HL-60/S4 (cell line): Measurements from ENCODE around the gene GLB1L.

Source experiments
- in situ Hi-C: fragments of 300-500 bp; cut with MboI; formaldehyde crosslinking; loops from 2 replicates; pipeline ENCODE4 v1.14.3; 2022; ENCODE audit warnings: low sequenced_read_pairs

Gene GLB1L

GRCh38 chr2:219228041-219228910 lies 17.0 kb downstream of the GLB1L start:
- in situ Hi-C loops = no loop called here

GRCh38 chr2:219225350-219225749 lies 19.9 kb downstream of the GLB1L start:
- in situ Hi-C loops = no loop called here

- in situ Hi-C loops = no loop called here
Observed at GRCh38 chr2:219223831-219224610, 21.2 kb downstream of the GLB1L start.

- in situ Hi-C loops = no loop called here
Observed at GRCh38 chr2:219221957-219222518, 23.2 kb downstream of the GLB1L start.

- in situ Hi-C loops = no loop called here
Observed at GRCh38 chr2:219220652-219221402, 24.4 kb downstream of the GLB1L start.

GRCh38 chr2:219219784-219220532 lies 25.3 kb downstream of the GLB1L start:
- in situ Hi-C loops = loop anchor here (10.0 kb wide), 1 partner anchor 55 kb away; the partner anchor contains the start of gene NHEJ1

GRCh38 chr2:219218732-219219701 lies 26.2 kb downstream of the GLB1L start, which contains the start of gene ABCB6:
ABCB6 (minus strand) TSS chr2:219218958; CDS start chr2:219218673, 285 bp downstream.
- in situ Hi-C loops = loop anchor here (10.0 kb wide), 1 partner anchor 54 kb away; the partner anchor contains the start of gene NHEJ1

GRCh38 chr2:219218217-219218731 lies 27.0 kb downstream of the GLB1L start:
- in situ Hi-C loops = loop anchor here (10.0 kb wide), 1 partner anchor 53 kb away; the partner anchor contains the start of gene NHEJ1

- in situ Hi-C loops = loop anchor here (10.0 kb wide), 1 partner anchor 52 kb away; the partner anchor contains the start of gene NHEJ1
Observed at GRCh38 chr2:219216535-219216915, 28.7 kb downstream of the GLB1L start.

- in situ Hi-C loops = loop anchor here (10.0 kb wide), 1 partner anchor 51 kb away; the partner anchor contains the start of gene NHEJ1
Observed at GRCh38 chr2:219215871-219216534, 29.2 kb downstream of the GLB1L start.

- in situ Hi-C loops = loop anchor here (10.0 kb wide), 1 partner anchor 50 kb away; the partner anchor contains the start of gene NHEJ1
Observed at GRCh38 chr2:219214786-219215185, 30.5 kb downstream of the GLB1L start.

GRCh38 chr2:219214141-219214540 lies 31.1 kb downstream of the GLB1L start:
- in situ Hi-C loops = loop anchor here (10.0 kb wide), 1 partner anchor 49 kb away; the partner anchor contains the start of gene NHEJ1

GRCh38 chr2:219213486-219214071 lies 31.7 kb downstream of the GLB1L start:
- in situ Hi-C loops = loop anchor here (10.0 kb wide), 1 partner anchor 49 kb away; the partner anchor contains the start of gene NHEJ1

GRCh38 chr2:219213026-219213415 lies 32.2 kb downstream of the GLB1L start:
- in situ Hi-C loops = loop anchor here (10.0 kb wide), 1 partner anchor 48 kb away; the partner anchor contains the start of gene NHEJ1

- in situ Hi-C loops = loop anchor here (10.0 kb wide), 1 partner anchor 46 kb away; the partner anchor contains the start of gene NHEJ1
Observed at GRCh38 chr2:219210886-219211362, 34.3 kb downstream of the GLB1L start.

GRCh38 chr2:219210196-219210885 lies 34.9 kb downstream of the GLB1L start:
- in situ Hi-C loops = loop anchor here (10.0 kb wide), 1 partner anchor 46 kb away; the partner anchor contains the start of gene NHEJ1
